GM13976 (cell line): ENCODE data around the gene GSE1.
"Not testable (repeated sequence)": the region's sequence is repeated elsewhere in the genome, so short reads cannot be mapped to it uniquely, and the experiment has no call there.

Experiments used
- DNase-seq: peaks from one replicate; pipeline ENCODE4 v3.0.0; 2012; ENCODE audit warnings: low spot score
- CTCF ChIP-seq: IDR thresholded peaks from 2 replicates; pipeline ENCODE4 v1.5.1; 2012; ENCODE audit warnings: borderline replicate concordance, mild to moderate bottlenecking; ENCODE audit not compliant: insufficient read depth; ENCODE audit errors: extremely low read depth, missing control alignments, control extremely low read depth
- in situ Hi-C: fragments of 300-500 bp; cut with MboI; formaldehyde crosslinking; loops from one replicate; pipeline ENCODE4 v1.12.0; 2022; ENCODE audit warnings: low sequenced_read_pairs, mixed read lengths, inconsistent platforms; ENCODE audit not compliant: unreplicated experiment

The GSE1 gene

GRCh38 chr16:85590506-85590832 is 22.7 kb upstream of the GSE1 start:
- DNase-seq: no peak
- TF ChIP-seq CTCF: no peak
- in situ Hi-C loops: no loop called here

- in situ Hi-C loops: no loop called here
- DNase-seq: no peak
- no peak for TF ChIP-seq CTCF
Measured at GRCh38 chr16:85591381-85591780, 21.7 kb upstream of the GSE1 start.

GRCh38 chr16:85592277-85592676 is 20.8 kb upstream of the GSE1 start:
- in situ Hi-C loops, DNase-seq: not testable (repeated sequence)

- in situ Hi-C loops: no loop called here
- no peak for DNase-seq
- TF ChIP-seq CTCF: no peak
Measured at GRCh38 chr16:85592700-85593493, 20.2 kb upstream of the GSE1 start.

GRCh38 chr16:85593494-85594221 is 19.5 kb upstream of the GSE1 start:
- DNase-seq: no peak

GRCh38 chr16:85594273-85594977 is 18.7 kb upstream of the GSE1 start:
- DNase-seq: no peak
- in situ Hi-C loops: no loop called here
- no peak for TF ChIP-seq CTCF

More at GRCh38 chr16:85593494-85594221, 19.5 kb upstream of the GSE1 start:
- TF ChIP-seq CTCF: no peak
- in situ Hi-C loops: no loop called here

- no peak for TF ChIP-seq CTCF
- DNase-seq: no peak
- in situ Hi-C loops: no loop called here
Measured at GRCh38 chr16:85594978-85595661, 18.0 kb upstream of the GSE1 start.
